ENCODE data around the gene JAG1.

The JAG1 gene

DNA sequence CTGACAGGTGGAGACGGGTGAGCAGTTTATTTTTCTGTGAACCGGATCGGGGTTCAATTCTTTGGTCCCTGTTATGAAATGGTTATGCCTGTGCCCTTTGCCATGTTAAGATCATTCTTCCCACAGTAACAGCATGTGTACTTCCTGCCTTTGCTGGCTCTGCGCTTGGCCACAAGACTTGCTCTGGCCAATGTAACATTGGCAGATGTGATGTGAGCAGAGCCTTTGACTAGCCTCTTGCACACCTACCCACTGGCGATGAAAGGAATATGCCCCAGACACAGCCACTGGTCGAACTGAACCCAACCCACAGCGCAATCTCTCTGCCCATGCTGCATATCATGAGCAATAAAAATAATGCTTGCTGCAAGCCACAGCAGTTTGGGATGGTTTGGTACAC, 31.9 kb downstream of the JAG1 start:
- H3K27ac ChIP-seq, result no peak overlapping the region
- TF ChIP-seq, protein P1, sequence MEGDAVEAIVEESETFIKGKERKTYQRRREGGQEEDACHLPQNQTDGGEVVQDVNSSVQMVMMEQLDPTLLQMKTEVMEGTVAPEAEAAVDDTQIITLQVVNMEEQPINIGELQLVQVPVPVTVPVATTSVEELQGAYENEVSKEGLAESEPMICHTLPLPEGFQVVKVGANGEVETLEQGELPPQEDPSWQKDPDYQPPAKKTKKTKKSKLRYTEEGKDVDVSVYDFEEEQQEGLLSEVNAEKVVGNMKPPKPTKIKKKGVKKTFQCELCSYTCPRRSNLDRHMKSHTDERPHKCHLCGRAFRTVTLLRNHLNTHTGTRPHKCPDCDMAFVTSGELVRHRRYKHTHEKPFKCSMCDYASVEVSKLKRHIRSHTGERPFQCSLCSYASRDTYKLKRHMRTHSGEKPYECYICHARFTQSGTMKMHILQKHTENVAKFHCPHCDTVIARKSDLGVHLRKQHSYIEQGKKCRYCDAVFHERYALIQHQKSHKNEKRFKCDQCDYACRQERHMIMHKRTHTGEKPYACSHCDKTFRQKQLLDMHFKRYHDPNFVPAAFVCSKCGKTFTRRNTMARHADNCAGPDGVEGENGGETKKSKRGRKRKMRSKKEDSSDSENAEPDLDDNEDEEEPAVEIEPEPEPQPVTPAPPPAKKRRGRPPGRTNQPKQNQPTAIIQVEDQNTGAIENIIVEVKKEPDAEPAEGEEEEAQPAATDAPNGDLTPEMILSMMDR (conservative IDR thresholded peaks at IDR 0.05), result no peak

DNA sequence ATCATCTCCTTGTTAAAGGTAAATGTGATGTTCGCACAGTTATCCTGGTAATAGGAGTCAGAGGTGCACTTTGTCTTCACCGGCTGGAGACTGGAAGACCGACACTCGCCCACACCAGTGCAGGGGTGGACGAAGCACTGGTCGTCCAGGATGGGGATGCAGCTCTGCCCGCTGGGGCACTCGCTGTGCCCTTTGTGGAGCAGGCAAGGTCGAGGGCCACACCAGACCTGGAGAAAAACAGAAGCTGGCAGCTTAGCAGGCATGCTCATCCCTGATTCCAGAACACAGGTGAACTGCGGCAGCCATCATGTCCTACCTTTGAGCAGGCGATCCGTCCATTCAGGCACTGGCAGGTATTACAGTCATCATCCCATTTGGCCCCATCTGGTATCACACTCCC, 32.3 kb downstream of the JAG1 start:
- TF ChIP-seq, protein P1 (conservative IDR thresholded peaks at IDR 0.05), result no peak

DNA sequence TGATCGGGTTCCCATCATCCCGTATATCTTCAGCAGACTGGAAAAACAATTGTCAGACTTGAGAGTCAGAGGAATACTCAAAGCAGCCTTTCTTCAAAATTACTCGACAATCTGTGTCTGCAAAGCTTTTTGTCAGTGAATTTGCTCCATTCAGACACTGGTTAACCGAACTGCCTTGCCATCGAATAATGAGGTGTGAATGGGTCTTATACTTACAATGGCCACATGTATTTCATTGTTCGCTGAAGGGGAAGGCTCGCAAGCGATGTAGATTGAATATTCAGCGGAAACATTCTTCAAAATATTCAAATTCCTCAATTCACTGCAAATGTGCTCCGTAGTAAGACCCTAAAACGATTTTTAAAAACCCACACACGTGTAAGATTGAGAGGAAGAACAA, 32.9 kb downstream of the JAG1 start:
- H3K27ac ChIP-seq, result no peak overlapping the region
- TF ChIP-seq, protein P1 (conservative IDR thresholded peaks at IDR 0.05), result no peak

More for the DNA sequence above, 32.3 kb downstream of the JAG1 start:
- no peak overlapping the region for H3K27ac ChIP-seq

DNA sequence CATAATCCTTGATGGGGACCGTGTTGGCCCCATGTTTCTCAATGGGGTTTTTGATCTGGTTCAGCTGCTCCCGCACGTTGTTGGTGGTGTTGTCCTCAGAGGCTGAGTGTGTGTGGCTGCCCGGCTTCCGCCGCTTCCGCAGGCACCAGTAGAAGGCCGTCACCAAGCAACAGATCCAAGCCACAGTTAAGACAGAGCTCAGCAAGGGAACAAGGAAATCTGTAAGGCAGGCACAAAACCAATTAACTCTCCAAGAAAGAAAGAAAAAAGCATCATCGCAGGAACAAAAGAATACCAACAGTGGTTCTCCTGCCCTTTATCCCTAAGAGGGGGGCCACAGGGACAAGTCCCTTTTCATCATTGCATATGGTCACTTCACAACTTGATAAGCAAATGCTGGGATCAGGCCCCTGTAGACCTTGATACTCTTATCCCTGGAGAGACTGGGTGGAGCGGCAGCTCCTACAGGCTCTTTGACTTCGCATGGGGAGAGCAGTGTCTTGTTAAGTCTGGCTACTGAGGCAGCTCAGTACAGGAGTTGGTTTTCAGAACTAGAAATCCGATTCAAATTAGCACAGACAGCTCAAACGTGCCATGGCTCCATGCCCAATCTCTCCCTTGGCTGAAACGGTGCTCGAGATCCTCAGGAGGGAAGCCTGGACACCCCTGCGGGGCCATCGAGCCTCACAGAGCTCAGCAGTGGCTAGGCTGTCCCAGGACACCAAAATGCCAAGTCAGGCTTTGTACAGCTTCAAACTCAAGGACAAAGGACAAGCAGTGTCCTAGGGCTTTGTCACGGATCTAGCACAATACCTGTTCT, 33.9 kb downstream of the JAG1 start:
- TF ChIP-seq, protein P1 (conservative IDR thresholded peaks at IDR 0.05), result no peak
- no peak overlapping the region; the same call in 1 of the 2 replicates for H3K27ac ChIP-seq

DNA sequence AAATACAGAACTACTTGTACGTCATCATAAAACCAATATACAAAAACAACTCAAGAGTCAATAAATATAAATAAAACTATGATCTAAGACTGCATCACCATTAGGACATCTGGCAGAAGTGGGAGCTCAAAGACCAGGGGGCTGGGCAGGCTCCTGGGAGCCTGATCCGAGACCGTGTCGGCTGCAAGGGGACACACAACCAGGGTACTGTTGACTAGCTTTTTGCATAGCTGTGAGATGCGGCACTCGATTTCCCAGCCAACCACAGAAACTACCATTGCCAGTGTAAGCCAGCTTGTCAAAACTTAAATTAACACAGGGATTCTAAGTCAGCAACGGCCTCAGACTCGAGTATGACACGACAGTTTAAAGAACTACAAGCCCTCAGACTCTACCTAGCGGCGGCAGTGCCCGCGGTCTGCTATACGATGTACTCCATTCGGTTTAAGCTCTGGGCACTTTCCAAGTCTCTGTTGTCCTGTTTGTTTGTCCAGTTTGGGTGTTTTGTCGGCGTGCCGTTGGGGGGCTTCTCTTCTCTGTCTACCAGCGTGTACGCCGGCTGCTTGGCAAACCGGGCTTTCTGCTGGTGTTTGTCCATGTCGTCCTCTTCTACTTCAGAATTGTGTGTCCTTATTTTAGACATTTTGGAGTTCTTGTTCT, 34.6 kb downstream of the JAG1 start:
- no peak overlapping the region for H3K27ac ChIP-seq
- TF ChIP-seq, protein P1 (conservative IDR thresholded peaks at IDR 0.05), result no peak

DNA sequence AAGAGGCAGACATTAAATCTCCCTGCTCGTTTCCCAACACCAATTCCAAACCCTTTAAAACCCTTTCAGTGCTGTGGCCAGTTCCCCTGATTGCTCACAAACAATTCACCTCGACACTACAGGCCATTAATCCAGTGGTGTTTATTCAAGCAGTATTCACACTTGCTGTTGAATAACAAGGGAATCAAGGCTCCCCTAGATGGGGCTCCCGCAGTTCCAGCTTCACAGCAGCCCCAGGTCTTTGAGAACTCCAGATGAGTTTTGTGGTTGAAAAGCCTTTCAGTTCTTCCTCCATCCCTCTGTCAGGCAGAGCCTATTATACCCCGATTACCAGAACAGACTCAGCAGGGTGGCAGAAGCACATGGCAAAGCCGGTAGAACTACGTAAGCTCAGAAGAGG, 36.2 kb downstream of the JAG1 start:
- H3K27ac ChIP-seq, result no peak overlapping the region
- TF ChIP-seq, protein P1 (conservative IDR thresholded peaks at IDR 0.05), result no peak

DNA sequence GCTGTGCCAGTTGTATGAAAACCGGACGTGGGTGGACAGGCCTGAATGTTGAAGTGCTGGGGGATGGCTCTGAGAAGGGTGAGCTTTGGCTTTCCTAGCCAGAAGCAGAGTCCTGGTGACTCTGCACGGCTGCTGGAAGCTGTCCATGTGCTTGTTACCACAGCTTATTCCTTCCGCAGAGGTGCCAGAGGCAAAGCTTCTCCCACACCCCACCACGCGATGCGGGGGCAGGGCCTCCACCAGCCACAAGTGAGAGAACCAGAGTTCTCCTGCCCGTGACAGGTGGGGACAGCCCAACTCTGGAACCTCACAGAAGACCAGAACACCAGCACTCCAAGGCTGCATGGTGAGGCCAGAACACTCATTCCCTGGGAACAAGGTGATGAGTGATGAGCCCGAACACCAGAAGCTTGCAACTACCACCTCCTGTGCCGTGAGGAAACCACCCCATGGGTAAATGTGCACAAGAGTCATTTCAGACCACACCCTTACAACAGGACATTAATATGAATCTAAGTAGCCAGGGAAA, 36.7 kb downstream of the JAG1 start:
- TF ChIP-seq, protein P1 (conservative IDR thresholded peaks at IDR 0.05), result no peak
- no peak overlapping the region for H3K27ac ChIP-seq
